ENCODE data around the gene RAB3C.

DNA sequence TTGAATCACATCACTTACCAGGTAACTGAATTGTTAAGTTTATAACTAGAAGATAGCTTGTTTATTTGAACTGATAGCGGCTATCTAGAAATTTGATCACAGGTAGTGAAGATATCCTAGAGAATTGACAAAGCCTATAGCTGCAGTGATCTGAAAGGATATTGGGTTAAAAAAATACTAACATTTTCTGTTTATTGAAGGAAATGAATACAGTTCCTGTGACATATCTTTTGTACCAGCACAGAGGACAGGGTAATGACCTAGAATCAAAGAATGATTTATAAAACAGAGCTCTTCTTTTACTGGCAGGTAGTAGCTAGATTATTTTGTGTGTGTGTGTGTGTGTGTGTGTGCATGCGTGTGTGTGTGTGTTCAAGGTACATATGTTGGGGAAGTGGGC lies 94.8 kb downstream of the RAB3C start:
- no peak for TF ChIP-seq POLR2AphosphoS5 (IDR thresholded peaks at IDR 0.05)
- TF ChIP-seq, protein P1, sequence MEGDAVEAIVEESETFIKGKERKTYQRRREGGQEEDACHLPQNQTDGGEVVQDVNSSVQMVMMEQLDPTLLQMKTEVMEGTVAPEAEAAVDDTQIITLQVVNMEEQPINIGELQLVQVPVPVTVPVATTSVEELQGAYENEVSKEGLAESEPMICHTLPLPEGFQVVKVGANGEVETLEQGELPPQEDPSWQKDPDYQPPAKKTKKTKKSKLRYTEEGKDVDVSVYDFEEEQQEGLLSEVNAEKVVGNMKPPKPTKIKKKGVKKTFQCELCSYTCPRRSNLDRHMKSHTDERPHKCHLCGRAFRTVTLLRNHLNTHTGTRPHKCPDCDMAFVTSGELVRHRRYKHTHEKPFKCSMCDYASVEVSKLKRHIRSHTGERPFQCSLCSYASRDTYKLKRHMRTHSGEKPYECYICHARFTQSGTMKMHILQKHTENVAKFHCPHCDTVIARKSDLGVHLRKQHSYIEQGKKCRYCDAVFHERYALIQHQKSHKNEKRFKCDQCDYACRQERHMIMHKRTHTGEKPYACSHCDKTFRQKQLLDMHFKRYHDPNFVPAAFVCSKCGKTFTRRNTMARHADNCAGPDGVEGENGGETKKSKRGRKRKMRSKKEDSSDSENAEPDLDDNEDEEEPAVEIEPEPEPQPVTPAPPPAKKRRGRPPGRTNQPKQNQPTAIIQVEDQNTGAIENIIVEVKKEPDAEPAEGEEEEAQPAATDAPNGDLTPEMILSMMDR (IDR thresholded peaks at IDR 0.05 in 8 of 11, conservative IDR thresholded peaks at IDR 0.05 in 3 of 11): no peak

All from spleen (tissue), 7 donors.